AG09319 (cell line): Measurements from ENCODE around the gene IL18.

Source experiments
- DNase-seq: peaks from one replicate; pipeline ENCODE4 v3.0.0-alpha.2; 2010; ENCODE audit warnings: low read depth; ENCODE audit errors: extremely low read depth
- CTCF ChIP-seq: IDR thresholded peaks from 2 replicates; pipeline ENCODE4 v1.5.1; 2011; ENCODE audit warnings: low read depth, mild to moderate bottlenecking, inconsistent platforms, low read length, moderate library complexity

IL18 gene

DNA sequence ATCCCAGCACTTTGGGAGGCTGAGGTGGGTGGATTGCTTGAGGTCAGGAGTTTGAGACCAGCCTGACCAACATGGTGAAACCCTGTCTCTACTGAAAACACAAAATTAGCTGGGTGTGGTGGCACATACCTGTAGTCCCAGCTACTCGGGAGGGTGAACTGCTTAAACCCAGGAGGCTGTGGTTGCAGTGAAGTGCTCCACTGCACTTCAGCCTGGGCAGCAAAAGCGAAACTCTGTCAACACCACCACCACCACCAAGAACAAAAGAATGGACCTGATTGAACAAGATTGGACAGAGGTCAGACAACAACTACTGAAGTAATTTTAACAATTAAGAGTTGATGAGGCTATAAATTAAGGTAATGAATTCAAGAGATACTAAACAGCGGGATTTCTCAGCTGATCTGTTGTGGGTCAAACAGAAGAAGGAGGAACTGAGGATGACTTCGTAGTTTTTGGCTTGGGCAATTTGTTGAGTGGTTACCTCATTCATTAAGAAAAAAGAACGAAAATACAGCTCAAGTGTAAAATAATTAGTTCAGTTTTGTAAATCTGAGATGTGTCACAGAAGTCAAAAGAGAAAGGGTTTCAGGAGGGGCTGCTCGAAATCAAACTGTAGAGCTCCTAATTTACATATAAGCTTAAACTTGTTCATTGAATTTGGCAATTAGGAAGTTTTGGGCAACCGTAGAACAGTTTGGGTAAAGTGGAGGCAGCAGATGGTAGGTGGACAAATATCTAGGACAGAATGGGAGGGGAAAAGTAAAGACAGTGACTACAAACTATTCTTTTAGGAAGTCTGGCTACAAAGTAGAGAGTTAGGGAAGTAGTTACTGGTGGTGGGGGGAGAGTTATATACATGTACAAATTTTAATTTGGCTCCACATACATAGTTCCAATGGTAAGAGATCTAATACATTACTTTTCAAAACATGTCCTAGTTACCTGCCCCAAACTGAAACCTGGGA, 4.5 kb downstream of the IL18 start:
- no peak for DNase-seq
- TF ChIP-seq CTCF: no peak

- no peak for TF ChIP-seq CTCF
Measured at GRCh38 chr11:112156956-112157766, 6.7 kb downstream of the IL18 start.

GRCh38 chr11:112156153-112156955, 7.5 kb downstream of the IL18 start:
- no peak for DNase-seq
- TF ChIP-seq CTCF: no peak

More at GRCh38 chr11:112156956-112157766, 6.7 kb downstream of the IL18 start:
- peak; percentile 90 for DNase-seq

- DNase-seq: no peak
- TF ChIP-seq CTCF: no peak
Measured at GRCh38 chr11:112150517-112150916, 13.4 kb downstream of the IL18 start.

- no peak for DNase-seq
- TF ChIP-seq CTCF: no peak
Measured at GRCh38 chr11:112143597-112143996, 20.3 kb downstream of the IL18 start.

- TF ChIP-seq CTCF: no peak
- no peak for DNase-seq
Measured at GRCh38 chr11:112134473-112134872, 29.4 kb downstream of the IL18 start.
